A549 (cell line): ENCODE data around the gene TBC1D8.
A peak's percentile ranks its signal among the peaks of the same experiment; 100 is the strongest.

Experiments
- CEBPB ChIP-seq, 2 experiments: fragments of >200 bp in 1 of 2; sonication (Bioruptor Twin) in 1 of 2; formaldehyde crosslinking in 1 of 2; IDR thresholded peaks; 2 replicates each; pipeline ENCODE4 v1.6.1; 2012 to 2016
- JUN ChIP-seq, 2 experiments: fragments of >200 bp; sonication (Bioruptor Twin); formaldehyde crosslinking; IDR thresholded peaks; 2 replicates in 1 of 2; 3 replicates in 1 of 2; pipeline ENCODE4 v1.6.1; 2016 to 2017
- MAFK ChIP-seq: fragments of 450-650 bp; IDR thresholded peaks from 2 replicates; pipeline ENCODE4 v1.6.1; 2014; ENCODE audit not compliant: partially characterized antibody
- POLR2A ChIP-seq: IDR thresholded peaks from 2 replicates; pipeline ENCODE4 v1.6.1; 2012; ENCODE audit warnings: mild to moderate bottlenecking, low read length
- RCOR1 ChIP-seq: fragments of 150-350 bp; IDR thresholded peaks from 2 replicates; pipeline ENCODE4 v1.6.1; 2014; ENCODE audit warnings: antibody characterized with exemption, low read length, low read depth
- RNF2 ChIP-seq: fragments of 200-600 bp; sonication (generic); IDR thresholded peaks from 2 replicates; pipeline ENCODE4 v1.6.1; 2016; ENCODE audit warnings: low read depth, mild to moderate bottlenecking, antibody characterized with exemption, moderate library complexity, borderline replicate concordance
- TF ChIP-seq, protein P1 (sequence below): fragments of >200 bp; sonication (Bioruptor Twin); formaldehyde crosslinking; IDR thresholded peaks from 3 replicates; pipeline ENCODE4 v1.5.1; 2016
- TF ChIP-seq, protein P2 (sequence below): fragments of 200-600 bp; sonication (generic); IDR thresholded peaks from 2 replicates; pipeline ENCODE4 v1.6.1; 2016; ENCODE audit warnings: antibody characterized with exemption, mild to moderate bottlenecking, moderate library complexity

DNA sequence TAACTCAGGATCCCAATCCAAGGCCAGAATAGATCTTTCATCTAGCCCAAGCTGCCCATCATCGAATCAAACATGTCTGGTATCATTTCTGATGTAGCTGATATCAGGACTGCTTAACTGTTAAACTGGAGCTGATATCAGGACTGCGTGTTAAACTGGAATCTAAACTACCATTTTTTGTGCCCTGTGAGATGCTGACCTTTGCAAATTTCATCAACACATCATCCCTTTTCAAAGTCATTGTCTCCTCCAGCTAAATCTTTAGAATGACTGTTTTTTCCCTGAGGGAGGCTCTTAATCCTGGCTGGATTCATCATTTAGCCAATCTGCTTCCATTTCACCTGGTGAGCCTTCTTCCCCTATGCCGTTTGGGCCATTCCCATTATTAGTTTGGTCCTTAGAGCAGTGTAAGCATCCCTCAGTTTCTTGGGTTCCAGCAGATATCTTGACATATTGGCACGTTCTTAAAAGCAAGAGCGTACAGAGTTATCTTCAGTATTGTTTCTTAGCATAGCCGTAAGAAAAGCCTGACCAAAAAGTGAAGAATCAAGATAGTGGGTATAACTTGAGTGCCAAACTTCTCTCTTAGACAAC lies 136.8 kb downstream of the TBC1D8 start:
- TF ChIP-seq POLR2A = no peak
- TF ChIP-seq, protein P1, sequence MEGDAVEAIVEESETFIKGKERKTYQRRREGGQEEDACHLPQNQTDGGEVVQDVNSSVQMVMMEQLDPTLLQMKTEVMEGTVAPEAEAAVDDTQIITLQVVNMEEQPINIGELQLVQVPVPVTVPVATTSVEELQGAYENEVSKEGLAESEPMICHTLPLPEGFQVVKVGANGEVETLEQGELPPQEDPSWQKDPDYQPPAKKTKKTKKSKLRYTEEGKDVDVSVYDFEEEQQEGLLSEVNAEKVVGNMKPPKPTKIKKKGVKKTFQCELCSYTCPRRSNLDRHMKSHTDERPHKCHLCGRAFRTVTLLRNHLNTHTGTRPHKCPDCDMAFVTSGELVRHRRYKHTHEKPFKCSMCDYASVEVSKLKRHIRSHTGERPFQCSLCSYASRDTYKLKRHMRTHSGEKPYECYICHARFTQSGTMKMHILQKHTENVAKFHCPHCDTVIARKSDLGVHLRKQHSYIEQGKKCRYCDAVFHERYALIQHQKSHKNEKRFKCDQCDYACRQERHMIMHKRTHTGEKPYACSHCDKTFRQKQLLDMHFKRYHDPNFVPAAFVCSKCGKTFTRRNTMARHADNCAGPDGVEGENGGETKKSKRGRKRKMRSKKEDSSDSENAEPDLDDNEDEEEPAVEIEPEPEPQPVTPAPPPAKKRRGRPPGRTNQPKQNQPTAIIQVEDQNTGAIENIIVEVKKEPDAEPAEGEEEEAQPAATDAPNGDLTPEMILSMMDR = no peak
- no peak for TF ChIP-seq RNF2
- TF ChIP-seq JUN (IDR thresholded peaks at IDR 0.05) = no peak
- TF ChIP-seq CEBPB (IDR thresholded peaks at IDR 0.05) = no peak
- TF ChIP-seq, protein P2, sequence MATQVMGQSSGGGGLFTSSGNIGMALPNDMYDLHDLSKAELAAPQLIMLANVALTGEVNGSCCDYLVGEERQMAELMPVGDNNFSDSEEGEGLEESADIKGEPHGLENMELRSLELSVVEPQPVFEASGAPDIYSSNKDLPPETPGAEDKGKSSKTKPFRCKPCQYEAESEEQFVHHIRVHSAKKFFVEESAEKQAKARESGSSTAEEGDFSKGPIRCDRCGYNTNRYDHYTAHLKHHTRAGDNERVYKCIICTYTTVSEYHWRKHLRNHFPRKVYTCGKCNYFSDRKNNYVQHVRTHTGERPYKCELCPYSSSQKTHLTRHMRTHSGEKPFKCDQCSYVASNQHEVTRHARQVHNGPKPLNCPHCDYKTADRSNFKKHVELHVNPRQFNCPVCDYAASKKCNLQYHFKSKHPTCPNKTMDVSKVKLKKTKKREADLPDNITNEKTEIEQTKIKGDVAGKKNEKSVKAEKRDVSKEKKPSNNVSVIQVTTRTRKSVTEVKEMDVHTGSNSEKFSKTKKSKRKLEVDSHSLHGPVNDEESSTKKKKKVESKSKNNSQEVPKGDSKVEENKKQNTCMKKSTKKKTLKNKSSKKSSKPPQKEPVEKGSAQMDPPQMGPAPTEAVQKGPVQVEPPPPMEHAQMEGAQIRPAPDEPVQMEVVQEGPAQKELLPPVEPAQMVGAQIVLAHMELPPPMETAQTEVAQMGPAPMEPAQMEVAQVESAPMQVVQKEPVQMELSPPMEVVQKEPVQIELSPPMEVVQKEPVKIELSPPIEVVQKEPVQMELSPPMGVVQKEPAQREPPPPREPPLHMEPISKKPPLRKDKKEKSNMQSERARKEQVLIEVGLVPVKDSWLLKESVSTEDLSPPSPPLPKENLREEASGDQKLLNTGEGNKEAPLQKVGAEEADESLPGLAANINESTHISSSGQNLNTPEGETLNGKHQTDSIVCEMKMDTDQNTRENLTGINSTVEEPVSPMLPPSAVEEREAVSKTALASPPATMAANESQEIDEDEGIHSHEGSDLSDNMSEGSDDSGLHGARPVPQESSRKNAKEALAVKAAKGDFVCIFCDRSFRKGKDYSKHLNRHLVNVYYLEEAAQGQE = no peak
- no peak for TF ChIP-seq RCOR1
- peak; percentile 88 for TF ChIP-seq MAFK
